Activated gamma-delta T cell treated with anti-CD3 and anti-CD28 coated beads, Interleukin-2, amount 50 U/mL, for 16 hours (primary cell): ENCODE measurements around the gene SLC10A7.
A peak's percentile ranks its signal among the peaks of the same experiment; 100 is the strongest.

Experiments used
- DNase-seq: peaks from one replicate; pipeline ENCODE4 v3.0.0-alpha.2; 2020; ENCODE audit warnings: low read depth

Gene SLC10A7

DNA sequence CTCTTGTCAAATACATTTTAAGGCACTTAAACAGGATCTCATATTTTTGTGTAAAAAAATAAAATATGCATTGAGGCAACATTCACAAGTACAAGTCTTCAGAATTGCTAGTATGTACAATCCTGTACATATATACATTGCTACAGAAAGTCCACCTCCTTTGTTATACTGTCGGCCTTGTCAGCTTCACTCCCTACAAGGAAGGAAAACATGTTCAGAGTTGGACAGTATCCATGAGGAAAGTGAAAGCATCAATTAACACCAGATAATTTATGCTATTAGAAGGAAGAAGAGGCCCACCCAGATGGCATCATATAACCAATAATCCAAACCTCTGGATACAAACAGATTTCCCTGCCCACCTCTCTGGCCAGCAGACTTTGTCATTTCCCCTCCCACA, 265.4 kb downstream of the SLC10A7 start:
- DNase-seq: no peak

DNA sequence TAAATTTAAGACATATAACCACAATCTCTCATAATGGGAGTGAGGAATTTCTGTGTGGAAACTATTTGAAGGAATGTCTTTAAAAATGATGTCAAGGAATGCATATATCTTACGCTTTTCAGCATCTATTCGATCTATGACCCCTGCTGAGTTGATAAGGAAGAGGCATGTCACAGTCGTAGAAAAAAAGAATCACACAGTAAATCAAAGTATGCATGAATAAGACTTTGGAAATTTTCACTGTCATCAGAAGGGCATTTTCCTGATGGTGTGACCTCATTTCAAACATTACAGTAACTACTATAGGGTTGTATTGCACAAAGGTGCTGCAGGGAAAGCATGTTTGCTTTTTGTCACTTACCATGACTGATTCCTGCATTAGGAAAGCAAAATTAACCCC, 265.9 kb downstream of the SLC10A7 start:
- DNase-seq: no peak

DNA sequence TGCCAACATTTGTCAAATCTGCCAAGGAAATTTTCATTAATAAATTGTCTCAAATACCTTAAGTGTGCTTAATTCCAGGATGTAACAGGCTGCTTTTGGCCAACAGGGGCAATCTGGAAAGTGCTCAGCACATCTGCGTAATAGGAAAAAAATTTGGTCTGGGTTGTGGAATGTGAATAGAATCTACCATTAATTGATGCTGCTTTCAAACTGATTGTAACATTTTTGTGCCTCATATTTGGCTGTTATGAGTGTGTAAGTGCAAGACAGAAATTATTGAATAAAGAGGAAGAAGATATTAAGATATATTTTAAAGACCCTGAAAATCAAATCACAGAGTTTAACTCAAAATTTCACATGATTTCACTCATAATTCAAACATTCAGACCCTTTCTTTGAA, 266.3 kb downstream of the SLC10A7 start:
- DNase-seq: no peak

DNA sequence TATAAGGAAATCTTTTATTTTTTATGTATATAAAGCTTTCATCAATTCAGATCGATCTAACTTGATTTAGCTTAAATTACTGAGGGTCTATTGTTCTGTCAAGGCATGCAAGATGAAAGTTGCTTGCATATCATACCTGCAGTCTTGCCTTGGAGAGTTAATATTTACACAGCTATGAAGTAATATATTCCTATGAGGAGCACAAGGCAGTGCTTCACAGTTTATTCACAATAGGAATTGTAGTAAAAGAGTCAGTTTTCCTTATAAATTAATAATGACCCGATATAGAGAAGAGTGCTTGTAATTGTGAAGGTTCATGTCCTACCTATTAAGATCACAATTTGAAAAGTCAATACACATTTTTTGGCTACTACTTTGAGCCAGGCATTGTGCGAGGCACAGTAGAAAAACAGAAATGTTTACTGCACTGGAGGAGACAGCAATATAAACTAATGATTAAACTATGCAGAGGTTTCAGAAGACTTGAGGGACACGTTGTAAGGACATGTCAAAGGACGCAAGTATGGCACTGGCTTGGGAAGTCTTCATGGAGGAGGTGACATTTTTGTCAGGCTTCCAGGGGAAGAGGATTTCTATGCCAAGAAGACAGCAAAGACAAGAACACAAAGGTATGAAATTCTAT, 268.6 kb downstream of the SLC10A7 start:
- no peak for DNase-seq

GRCh38 chr4:146247356-146247755, 274.4 kb downstream of the SLC10A7 start:
- DNase-seq: no peak

GRCh38 chr4:146246381-146246780, 275.4 kb downstream of the SLC10A7 start:
- no peak for DNase-seq

DNA sequence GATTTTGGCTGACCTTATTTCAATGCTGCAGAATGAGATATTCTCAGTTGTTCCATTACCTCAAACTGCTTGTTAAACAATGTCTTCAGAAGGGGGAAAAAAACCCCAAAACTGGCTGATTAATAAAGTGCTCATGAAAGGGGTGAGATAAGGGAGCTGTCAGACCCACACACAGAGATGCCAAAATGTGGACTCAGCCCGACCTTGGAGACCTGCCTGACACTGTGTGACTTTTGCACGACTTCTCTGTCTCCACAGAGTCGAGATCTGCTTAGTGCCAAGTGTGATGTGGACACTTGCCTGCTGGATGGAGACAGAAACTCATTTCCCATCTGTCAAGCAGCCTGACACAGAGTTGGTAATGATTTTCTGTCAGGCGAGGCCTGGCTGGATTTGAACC, 275.9 kb downstream of the SLC10A7 start:
- no peak for DNase-seq

GRCh38 chr4:146245246-146245645, 276.5 kb downstream of the SLC10A7 start:
- DNase-seq: no peak

DNA sequence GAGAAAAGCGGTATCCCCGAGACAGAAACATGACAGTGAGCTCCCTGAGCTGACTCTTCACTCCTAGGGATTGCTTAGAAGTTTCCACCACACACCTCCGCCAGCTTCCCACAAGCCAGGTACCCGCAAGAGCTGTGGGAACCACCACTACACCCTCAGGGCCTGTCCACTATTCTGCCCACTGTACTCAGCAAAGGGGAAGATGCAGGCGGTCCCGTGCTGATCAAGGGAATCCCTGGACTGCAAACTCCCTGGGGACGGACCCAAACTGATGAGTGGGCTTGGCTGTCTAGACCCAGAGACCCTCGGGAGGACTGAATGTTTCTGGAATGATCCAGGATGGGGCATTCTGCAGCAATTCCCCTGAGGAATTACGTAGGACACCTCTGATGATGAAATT, 277.2 kb downstream of the SLC10A7 start:
- no peak for DNase-seq

DNA sequence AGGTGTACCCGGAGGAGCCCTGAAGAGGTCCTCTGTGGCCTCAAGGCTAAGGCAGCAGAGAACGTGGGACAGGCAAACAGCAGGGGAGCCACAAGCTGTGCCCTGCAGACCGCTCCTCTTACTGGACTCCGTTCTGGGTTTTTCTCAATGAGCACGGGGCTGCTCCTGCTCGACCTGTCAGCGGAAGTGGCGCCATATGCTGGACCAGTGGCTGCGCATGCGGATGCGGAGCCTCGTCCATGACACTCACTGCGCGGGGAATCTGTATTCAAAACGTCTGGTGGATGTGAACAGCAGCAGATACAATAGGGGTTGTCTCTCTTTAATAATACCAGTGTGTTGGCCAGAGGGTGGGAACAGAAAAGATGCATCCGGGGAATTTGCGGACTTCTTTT, 277.9 kb downstream of the SLC10A7 start:
- no peak for DNase-seq

- DNase-seq: peak; percentile 34
These were observed 278.4 kb downstream of the SLC10A7 start for GRCh38 chr4:146243141-146243882.

- DNase-seq: no peak
These were observed 283.6 kb downstream of the SLC10A7 start for GRCh38 chr4:146238107-146238506.

- DNase-seq: no peak
These were observed 284.6 kb downstream of the SLC10A7 start for GRCh38 chr4:146237092-146237491.

DNA sequence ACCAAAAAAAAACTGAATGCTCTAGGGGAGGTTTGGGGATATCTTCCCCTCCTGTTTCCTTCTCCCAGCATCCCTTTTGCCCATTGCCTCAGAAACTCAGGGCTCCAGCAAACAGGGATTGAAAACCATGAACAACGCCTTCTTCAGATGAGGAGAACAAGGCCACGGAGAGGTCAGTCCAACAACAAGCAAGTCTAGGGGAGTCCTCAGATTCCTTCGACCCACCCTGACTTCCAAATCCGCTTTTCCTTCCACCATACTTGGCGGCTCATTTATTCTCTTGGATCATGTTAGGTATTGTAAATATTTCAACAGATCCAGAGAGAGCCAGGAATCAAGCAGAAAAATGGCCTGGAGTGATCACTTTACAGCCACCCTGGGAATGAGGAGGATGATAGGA, 285.5 kb downstream of the SLC10A7 start:
- no peak for DNase-seq

DNA sequence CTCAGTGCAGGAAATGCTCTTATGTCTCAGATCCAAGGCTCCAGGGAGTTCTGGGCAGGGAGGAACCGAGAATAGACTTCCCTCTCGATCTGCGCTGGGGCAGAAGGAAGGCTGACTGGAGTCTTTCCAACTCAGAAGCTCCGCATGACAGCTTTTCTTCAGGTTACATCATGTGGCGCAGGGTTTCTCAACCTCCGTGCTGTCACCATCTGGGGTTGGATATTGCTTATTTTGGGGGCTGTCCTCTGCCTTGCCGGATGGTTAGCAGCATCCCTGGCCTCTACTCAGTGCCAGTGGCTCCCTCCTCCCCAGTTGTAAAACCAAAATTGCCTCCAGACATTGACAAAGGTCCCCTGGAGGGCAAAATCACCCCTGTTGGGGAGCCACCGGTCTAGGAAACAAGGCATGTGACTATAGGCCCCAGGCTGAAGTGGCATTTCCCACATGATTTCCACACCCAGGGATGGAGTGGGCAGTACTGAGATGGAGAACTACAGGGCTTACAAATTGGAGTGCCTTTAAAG, 286.0 kb downstream of the SLC10A7 start:
- DNase-seq: no peak

GRCh38 chr4:146232131-146232722, 289.5 kb downstream of the SLC10A7 start:
- DNase-seq: no peak

GRCh38 chr4:146229406-146229805, 292.3 kb downstream of the SLC10A7 start:
- no peak for DNase-seq

- DNase-seq: no peak
These were observed 297.3 kb downstream of the SLC10A7 start for GRCh38 chr4:146224326-146224966.

DNA sequence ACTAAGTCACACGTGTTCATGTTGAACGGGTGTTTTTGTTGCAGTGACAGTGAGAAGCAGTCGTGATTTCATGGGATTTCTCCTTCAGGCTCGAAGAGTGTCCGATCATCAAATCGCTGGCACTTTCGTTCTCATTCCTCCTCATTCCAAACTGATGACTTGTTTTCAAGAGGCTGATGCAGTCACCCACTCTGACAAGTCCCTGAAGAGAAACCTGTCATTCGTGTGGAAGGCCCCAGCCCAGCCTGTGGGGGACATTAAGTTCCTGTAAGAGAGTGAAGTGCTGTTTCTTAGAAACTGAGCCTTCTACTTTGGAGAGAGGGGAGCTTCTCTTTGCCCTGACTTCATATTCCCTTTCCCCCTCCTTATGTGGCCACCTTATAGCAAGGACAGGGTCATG, 299.4 kb downstream of the SLC10A7 start:
- no peak for DNase-seq

GRCh38 chr4:146214238-146214637, 307.5 kb downstream of the SLC10A7 start, which contains the start of gene REELD1:
TSS of gene REELD1 (plus strand) at chr4:146214538. CDS start at chr4:146216953, 2,415 bp downstream.
- DNase-seq: no peak

- DNase-seq: no peak
These were observed 309.0 kb downstream of the SLC10A7 start for GRCh38 chr4:146212781-146213180.

DNA sequence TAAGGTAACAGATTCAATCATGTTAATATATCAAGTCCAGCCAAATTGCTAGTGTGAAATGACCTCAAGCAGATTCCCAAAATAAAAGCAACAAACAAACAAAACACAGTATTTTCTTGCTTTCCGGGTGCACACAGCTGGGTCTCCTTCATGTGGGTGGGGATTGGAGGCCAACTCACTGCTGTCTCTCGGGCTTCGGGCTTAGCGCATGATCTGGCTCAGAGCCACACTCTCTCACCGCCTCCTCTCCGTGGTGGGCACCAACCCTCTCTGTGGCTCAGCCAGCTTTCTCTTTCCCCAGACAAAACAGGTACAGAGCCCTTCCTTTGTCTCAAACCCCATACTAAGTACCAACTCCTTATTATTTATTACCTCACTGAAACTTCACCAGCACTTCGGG, 310.3 kb downstream of the SLC10A7 start:
- no peak for DNase-seq

DNA sequence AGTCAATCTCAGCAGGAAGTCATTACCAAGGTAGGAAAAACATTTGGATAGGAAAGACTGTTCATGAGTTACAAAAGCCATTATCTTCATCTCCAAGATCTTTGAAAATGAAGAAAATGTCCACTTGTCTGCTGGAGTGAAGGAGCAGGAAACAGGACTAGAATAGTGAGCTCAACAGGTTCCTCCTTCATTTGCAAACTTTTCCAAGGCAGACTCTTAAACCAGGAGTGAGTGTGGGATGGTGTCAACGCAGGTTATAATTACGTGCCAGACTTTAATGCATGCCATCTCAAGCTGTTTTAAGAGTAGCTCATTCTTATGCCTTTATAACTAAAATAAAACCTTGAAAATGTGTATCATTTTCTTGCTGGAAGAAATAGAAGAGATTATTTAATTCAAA, 310.9 kb downstream of the SLC10A7 start:
- DNase-seq: no peak
